Head of caudate nucleus (tissue), 42 donors: ENCODE results near the gene C4orf33.
"Not testable (repeated sequence)": the region's sequence is repeated elsewhere in the genome, so short reads cannot be mapped to it uniquely, and the experiment has no call there.

Experiments
- DNase-seq, 42 donors: peaks; one replicate each; pipeline versions ENCODE4 v3.0.0 to v3.0.0-alpha.2; 2020 to 2021; ENCODE audit warnings: mixed read lengths in 7 of 42
- intact Hi-C: fragments of 100-400 bp; cut with DNase I; formaldehyde crosslinking; loops from one replicate; pipeline ENCODE4 v1.15.0; 2022

Gene C4orf33, protein sequence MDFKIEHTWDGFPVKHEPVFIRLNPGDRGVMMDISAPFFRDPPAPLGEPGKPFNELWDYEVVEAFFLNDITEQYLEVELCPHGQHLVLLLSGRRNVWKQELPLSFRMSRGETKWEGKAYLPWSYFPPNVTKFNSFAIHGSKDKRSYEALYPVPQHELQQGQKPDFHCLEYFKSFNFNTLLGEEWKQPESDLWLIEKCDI

DNA sequence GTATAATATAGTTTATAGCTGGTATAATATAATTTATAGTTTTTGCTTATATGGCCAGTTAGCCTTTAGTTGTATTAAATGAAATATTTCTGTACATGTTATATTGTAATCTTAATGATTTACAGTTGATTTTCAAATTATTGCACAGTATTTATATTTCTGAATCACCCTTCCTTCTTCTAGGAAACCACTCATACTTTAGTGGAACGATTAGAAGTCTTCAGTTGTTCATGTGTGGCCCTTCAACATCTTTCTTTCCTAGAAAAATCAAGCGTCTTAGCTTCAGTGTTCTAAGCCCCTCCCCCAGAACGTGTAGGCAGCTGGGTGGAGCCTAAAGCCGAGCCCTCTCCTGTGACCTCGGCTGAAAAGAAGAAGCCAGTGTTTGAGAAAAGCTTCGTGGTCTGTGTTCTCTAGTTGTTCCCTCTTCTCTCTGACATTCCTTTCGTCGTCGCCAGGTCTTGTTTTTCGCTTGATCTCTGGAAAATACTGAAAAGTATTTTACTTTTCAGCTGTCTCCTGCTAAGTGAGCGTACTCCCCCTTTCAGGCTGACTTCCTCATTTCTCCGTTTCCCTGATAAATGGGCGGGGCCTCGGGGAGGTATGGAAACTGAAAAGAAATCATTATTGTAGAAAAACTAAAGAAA, at the start of gene C4orf33:
C4orf33 (plus strand) TSS at position 342 of the 644 bp plus-strand sequence. CDS start 6,459 bp downstream, outside the sequence.
- peak; percentile 49 to 87 (median 72) for DNase-seq
- intact Hi-C loops: no loop called here

DNA sequence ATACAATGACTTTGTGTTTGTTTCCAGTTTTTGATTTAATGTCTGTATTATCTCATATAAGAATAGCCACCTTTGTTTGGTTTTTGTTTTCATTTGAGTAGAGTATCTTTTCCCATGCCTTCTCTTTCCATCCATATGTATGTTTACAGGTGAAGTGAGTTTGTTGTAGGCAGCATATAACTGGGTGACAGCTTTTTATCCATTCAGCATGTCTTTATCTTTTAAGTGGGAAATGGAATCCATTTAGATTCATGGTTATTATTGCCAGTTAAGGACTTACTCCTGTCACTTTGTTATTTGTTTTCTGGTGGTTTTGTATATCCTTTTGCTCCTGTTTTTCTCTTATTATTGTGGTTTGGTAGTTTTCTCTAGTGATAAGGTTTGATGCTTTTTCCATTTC, 36.9 kb upstream of the C4orf33 start:
- intact Hi-C loops: no loop called here
- DNase-seq: no peak

DNA sequence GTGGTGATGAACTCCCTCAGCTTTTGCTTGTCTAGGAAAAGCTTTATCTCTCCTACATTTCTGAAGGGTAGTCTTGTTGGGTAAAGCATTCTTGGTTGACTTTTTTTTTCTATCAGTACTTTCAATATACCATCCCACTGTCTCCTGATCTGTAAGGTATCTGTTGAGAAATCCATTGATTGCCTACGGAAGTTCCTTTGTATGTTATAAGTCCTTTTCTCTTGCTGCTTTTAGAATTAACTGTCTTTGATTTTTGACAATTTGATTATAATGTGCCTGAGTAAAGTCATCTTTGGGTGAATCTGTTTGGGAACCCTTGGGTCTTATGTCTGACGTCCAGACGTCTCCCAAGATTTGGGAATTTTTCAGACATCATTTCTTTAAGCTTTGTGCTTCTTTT, 33.4 kb upstream of the C4orf33 start:
- intact Hi-C loops: no loop called here
- no peak for DNase-seq

DNA sequence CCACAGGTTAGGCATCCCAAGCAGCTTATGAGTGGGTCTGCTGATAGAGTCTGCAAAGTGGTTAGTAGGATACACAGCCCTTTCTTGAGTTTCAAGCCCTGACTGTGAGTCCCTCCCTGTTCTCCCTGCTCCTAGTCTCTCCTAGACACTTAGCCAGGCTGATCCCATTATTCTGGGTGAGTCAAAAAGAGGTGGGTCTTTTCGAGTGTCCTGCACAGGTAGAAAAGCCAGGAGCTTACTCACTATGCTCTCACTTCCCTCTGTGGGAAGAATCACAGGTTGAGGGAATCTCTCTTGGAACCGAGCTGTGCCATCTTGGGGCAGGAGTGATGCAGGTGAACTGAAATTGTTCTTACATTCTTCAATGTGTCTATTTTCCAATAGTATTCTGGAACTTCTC, 32.3 kb upstream of the C4orf33 start:
- DNase-seq: no peak
- intact Hi-C loops: no loop called here

DNA sequence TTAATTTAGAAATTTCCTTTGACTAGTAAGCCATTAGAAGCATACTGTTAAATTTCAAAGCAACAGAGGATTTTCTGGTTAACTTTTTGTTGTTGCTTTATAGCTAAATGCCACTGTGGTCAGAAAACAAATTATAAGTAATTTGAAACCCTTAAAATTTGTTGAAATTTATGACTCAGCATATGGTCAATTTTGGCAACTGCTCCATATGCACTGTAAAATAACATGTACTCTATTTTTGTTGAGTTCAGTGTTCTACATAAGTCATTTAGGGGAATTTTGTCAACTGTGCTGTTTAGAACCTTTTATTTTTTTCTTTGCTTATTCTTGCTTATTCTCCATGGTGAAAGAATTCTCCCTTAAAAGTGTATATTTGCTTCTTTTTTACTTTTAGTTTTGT, 31.2 kb upstream of the C4orf33 start:
- intact Hi-C loops: no loop called here
- DNase-seq: no peak

DNA sequence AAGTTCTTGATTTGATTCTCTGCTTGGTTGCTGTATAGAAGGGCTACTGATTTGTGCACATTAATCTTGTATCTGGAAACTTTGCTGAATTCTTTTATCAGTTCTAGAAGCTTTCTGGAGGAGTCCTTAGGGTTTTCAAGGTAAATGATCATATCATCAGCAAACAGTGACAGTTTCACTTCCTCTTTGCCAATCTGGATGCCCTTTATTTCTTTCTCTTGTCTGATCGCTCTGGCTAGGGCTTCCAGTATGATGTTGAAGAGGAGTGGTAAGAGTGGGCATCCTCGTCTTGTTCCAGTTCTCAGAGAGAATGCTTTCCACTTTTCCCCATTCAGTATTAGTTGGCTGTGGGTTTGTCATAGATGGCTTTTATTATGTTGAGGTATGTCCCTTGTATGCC, 26.4 kb upstream of the C4orf33 start:
- DNase-seq, intact Hi-C loops: not testable (repeated sequence)

DNA sequence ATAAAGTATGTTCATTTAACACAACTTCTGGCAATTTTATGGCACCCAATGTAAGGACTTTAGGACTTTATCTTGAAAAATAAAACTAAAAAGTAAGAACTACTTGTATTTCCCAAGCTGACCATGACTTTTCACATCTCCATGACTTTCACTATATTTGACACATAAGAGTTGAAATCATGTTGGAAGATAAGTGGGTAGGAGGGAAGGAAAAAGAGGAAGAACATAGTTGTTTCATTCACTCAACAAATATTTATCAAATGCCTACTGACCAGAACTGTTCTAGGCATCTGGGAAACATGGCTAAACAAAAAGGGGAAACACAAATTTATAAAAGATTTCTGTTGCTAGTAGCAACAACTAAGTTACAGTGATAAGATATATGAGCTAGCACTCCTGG, 18.6 kb upstream of the C4orf33 start:
- no peak for DNase-seq
- intact Hi-C loops: no loop called here

DNA sequence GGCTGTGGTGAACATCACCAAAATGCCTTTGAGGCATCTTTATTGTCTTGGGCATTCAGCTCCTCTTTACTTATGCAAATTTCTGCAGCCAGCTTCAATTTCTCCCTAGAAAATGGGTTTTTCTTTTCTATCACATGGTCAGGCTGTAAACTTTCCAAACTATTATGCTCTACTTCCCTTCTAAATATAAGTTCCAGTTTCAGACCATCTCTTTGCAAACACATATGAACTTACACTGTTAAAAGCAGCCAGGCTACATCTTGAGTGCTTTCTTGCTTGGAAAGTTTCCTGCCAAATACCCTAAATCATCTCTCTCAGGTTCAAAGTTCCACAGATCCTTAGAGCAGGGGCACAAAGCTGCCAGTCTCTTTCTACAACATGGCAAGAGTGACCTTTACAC, 15.8 kb upstream of the C4orf33 start:
- DNase-seq: no peak
- intact Hi-C loops: no loop called here

DNA sequence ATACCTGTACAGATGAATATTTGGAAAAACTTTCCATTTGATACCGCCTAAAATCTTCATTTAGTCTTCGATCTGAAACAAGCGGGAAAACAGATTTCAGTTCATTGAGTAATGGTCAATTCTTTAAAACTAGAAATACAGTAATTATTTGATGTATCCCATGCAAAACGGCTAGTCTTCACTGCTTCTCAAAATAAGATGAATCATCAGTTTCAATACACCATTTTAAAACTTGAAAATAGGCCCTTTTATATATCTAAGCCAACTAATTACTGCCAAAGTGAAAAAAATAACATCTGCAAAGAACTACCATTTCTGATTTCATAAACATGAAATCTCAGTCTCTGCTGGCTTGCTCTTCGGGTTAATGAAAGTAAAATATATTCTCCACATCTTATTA, 13.7 kb upstream of the C4orf33 start:
- intact Hi-C loops: no loop called here
- DNase-seq: no peak

DNA sequence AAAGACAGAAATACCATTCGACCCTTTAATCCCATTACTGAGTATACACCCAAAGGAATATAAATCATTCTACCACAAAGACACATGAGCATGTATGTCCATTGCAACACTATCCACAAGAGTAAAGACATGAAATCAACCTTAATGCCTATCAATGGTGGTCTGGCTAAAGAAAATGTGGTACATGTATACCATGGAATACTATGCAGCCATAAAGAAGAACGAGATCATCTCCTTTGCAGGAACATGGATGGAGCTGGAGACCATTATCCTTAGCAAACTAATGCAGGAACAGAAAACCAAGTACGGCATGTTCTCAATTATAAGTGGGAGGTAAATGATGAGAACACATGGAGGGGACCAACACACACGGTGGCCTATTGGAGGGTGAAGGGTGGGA, 10.5 kb upstream of the C4orf33 start:
- intact Hi-C loops: no loop called here
- DNase-seq: no peak

DNA sequence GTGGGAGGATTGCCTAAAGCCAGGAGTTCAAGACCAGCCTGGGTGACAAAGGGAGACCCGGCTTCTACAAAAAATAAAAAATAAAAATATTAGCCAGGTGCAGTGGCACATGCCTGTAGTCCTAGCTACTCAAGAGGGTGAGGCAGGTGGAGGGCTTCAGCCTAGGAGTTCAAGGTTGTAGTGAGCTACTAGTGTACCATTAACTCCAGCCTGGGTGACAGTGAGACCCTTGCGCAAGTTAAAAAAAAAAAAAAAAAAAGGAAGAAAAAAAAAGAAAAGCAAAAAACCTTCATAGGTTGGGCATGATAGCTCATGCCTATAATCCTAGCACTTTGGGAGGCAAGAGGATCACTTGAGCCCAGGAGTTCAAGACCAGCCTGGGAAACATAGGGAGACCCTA, 8.4 kb upstream of the C4orf33 start:
- intact Hi-C loops: no loop called here
- no peak for DNase-seq

DNA sequence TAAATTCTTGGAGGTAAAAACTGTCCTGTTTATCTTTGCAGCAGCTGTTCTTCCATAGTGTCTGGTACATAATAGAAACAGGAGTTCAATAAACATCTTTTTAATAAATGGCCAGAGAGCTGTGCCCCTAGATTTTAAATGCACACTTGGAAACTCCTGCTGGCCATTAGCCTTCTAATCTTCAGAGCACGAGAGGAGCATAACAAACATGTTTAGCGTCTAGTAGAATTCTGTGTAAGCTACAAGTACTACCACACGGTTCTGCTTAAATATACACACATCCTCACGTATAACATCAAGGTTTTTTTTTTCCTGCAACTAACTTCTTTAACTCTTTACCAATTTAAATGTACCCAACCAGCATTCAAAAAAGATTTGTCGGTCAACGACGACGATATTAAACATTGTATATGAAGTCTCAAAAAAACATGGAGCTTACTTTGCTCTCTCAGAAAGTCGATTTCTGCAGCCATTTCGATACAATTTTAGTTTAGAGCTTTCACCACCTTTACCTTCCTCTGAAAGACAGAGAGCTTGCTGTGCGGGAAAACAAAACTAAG, 3.2 kb upstream of the C4orf33 start:
- intact Hi-C loops: no loop called here
- peak in 1 of 42 donors; percentile 8 for DNase-seq

DNA sequence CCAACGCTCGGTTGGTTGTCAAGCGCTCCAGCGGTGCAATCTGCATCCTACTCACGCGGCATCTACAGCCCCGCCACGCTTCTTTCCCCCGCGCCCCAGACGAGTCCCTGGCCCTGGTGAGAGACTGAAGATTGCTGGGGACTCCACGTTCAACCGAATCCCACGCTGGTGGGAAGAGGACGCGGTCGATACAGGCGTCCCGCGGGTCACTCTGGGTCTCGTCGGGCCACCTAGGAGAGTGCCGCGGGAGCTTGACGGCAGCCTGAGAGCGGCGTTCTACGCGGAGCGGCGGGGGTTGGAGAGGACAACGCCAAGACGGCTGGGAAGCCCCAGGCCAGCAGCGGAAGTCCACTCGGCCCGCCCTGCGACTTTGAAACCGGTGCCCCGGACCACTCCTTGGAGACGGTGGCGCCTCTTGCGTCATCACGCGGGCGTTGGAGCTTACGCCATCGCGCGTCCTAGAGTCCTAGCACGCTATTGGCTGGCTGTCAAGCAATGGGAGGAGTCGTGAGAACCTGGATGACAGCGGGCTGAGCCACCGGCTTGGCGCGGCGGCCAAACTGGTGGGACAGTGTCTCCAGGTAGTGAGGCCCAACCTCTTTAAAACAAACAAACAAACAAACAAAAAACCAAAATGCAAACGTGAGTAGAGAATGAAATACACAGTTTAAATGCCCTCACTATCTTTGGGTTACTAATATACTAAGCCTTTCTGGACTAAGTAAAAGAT, 2.6 kb upstream of the C4orf33 start, which contains the start of gene SCLT1:
SCLT1 (minus strand) TSS at position 349 of the 730 bp plus-strand sequence. CDS start 436 bp downstream, outside the sequence.
- intact Hi-C loops: no loop called here
- peak; percentile 94 to 99 (median 98) for DNase-seq

DNA sequence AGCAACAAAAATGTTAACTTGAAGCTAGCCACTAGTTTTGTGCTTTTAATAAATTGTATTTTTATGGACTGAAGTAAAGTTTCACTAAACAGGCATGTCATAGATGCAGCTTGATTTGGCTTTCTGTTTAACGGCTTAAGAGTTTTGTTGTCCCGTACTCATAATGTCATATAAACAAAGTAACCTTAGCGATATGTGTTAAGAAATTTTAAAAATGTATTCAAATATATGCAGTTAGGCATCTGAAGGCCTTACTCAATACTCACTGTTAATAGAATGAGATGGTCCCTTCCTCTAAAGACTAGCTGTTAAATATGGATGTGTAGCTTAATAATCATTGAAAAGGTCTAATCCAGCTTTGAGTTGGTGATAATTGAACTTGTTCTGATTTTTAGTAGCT, 1.6 kb upstream of the C4orf33 start:
- DNase-seq: no peak
- intact Hi-C loops: no loop called here

DNA sequence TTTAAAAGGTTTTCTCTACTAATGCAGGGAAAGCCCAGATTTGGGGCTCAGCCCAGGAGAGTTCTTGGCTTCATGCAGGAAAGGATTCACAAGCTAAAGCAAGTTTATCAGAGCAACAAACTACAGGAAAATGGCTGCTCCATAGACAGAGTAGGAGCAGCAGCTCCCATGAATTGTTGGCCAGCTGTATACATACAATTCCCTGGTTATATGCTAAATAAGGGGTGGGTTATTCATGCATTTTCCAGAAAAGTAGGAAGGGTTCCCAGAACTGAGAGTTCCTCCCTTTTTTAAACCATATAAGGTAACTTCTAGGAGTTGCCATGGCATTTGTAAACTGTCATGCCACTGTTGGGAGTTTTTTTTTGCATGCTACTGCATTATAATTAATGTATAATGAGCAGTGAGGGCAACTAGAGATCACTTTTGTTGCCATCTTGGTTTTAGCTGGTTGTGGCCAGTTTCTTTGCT, 2.6 kb downstream of the C4orf33 start:
- DNase-seq: no peak
- intact Hi-C loops: no loop called here

DNA sequence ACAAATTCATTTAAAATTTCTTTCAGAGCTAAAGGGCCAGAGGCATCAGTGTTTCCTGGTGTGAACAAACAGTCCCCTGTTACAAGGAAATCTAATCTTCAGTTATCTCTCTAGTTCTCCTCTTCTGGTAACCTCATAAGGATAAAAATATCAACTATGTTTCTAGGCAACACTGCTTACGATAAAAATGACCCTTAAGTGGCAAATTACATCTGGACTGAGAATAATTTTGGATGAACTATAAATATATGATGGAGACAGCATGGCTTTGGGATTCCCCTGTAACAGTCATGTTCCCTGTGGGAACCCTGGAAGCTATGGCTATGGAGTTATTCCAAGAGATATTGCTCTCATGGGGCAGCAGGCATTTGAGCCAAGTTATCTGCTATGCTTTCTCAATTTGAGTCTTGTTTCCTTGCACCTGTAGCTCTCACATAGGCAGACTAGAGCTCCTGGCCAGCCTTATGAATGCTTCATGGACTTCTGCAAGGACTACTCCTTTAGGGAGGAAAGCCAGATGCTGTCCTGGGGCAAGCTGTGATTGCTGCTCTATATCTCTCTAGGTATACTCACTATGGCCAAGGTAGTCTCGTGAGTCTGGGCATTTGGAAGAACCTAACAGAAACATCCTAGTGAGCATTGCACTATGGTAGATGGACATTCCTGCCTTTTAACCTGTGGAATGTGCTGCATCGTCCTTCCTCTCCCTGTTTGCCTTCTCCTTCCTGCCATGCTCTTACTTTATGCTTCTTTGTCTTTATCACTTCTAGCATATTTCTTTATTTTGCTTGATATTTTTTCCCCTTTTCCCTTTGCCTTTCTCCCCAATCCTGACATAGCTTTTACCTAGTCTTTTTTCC, 14.2 kb downstream of the C4orf33 start:
- intact Hi-C loops: no loop called here

DNA sequence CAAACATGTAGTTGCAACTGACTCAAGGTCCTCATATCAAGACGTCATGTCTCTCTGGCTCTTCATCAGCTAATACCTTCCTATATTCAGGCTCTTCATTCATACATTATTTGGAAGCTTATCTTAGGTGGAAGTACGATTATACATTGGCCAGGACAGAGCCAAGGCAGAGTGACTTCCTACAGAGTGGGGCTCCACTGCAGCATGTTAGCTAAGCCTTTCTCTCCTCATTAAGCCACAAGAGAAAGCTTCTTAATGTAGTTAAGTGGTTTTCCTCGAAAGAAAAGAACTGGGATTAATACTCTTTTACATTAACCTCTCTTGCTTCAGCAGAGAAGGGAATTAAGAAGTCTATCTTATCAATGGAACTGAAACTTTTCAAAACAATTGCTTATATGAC, 15.0 kb downstream of the C4orf33 start:
- DNase-seq: no peak
- intact Hi-C loops: no loop called here

More for the DNA sequence above, 14.2 kb downstream of the C4orf33 start:
- no peak for DNase-seq

DNA sequence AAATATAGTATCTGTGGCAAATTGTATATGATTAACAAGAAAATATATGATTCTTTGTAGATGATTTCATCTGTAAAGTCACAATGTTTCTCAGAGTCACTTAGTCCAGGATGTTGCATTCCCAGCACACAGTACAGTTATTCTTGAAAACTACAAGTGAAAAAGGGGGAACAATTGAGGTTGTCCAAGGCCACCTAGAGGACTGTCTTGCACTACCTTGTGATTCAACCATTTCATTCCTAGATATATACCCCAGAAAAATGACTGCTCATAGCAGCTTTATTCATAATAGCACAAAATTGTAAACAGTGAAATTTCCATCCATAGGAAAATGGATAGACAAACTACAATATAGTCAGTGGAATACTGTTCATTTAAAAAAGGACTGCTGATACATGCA, 16.0 kb downstream of the C4orf33 start:
- intact Hi-C loops: no loop called here

DNA sequence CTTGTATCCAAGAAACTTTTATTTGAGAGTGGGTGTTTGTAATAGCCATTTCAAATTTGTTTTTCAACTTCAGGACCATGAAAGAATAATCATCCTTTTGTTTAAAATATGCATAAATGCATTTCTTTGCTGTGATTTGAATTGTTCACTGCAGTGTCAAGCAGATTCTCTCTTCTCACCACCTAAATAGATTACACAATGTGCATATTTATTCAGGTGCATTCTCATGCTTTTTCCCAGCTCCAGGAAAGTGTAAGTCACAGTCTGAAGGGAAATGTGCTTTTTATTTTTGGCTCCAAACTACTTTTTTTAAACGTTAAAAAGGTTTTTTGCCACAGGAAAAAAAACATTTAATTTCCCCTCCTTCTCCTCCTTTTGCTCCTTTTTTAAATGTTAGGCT, 17.5 kb downstream of the C4orf33 start:
- DNase-seq: no peak
- intact Hi-C loops: no loop called here

More for the DNA sequence above, 16.0 kb downstream of the C4orf33 start:
- DNase-seq: no peak
